Loucy (cell line): ENCODE results near the gene DDX10.

ENCODE experiments used
- H2AFZ ChIP-seq: fragments of 200-600 bp; sonication (generic); 2 replicates; pipeline ENCODE4 v1.6.0; 2016; ENCODE audit warnings: antibody characterized with exemption, mild to moderate bottlenecking, low read length, moderate library complexity
- H3F3A ChIP-seq: fragments of 200-600 bp; 2 replicates; pipeline ENCODE4 v1.6.0; 2016; ENCODE audit warnings: antibody characterized with exemption, low read depth, mild to moderate bottlenecking
- H3K27me3 ChIP-seq: fragments of 200-600 bp; sonication (generic); 2 replicates; pipeline ENCODE4 v1.6.1; 2014; ENCODE audit warnings: low read length, mild to moderate bottlenecking; ENCODE audit not compliant: insufficient read depth, poor library complexity, severe bottlenecking
- H3K36me3 ChIP-seq: fragments of 200-600 bp; sonication (generic); 2 replicates; pipeline ENCODE4 v1.6.1; 2016; ENCODE audit warnings: low read length; ENCODE audit not compliant: insufficient read depth
- H3K4me1 ChIP-seq: fragments of 200-600 bp; sonication (generic); 2 replicates; pipeline ENCODE4 v1.5.1; 2014; ENCODE audit warnings: low read length, mild to moderate bottlenecking; ENCODE audit not compliant: insufficient read depth, poor library complexity, severe bottlenecking
- H3K4me2 ChIP-seq: fragments of 200-600 bp; sonication (generic); 2 replicates; pipeline ENCODE4 v1.6.0; 2014; ENCODE audit warnings: antibody characterized with exemption, low read length, low read depth, mild to moderate bottlenecking; ENCODE audit not compliant: poor library complexity, severe bottlenecking
- H3K4me3 ChIP-seq: fragments of 200-600 bp; sonication (generic); 2 replicates; pipeline ENCODE4 v1.5.1; 2014; ENCODE audit warnings: low read length, mild to moderate bottlenecking, mixed read lengths; ENCODE audit not compliant: poor library complexity, severe bottlenecking
- H3K79me2 ChIP-seq: fragments of 200-600 bp; sonication (generic); 2 replicates; pipeline ENCODE4 v1.6.1; 2014; ENCODE audit warnings: low read length; ENCODE audit not compliant: insufficient read depth
- H3K9ac ChIP-seq: fragments of 200-600 bp; sonication (generic); 2 replicates; pipeline ENCODE4 v1.6.0; 2014; ENCODE audit warnings: mild to moderate bottlenecking, low read depth, low read length, moderate library complexity; ENCODE audit not compliant: poor library complexity, severe bottlenecking
- H3K9me2 ChIP-seq: fragments of 200-600 bp; sonication (generic); replicated peaks from 2 replicates; pipeline ENCODE4 v1.6.1; 2016; ENCODE audit warnings: low read depth, low read length, mixed read lengths
- H3K9me3 ChIP-seq: fragments of 200-600 bp; sonication (generic); 2 replicates; pipeline ENCODE4 v1.6.1; 2014; ENCODE audit warnings: mild to moderate bottlenecking, antibody characterized with exemption, low read length, low read depth; ENCODE audit not compliant: insufficient read depth
- H4K20me1 ChIP-seq: fragments of 200-600 bp; sonication (generic); 2 replicates; pipeline ENCODE4 v1.6.0; 2014; ENCODE audit warnings: antibody characterized with exemption, low read length, mild to moderate bottlenecking; ENCODE audit not compliant: insufficient read depth, poor library complexity, severe bottlenecking
- EZH2phosphoT487 ChIP-seq: fragments of 200-600 bp; IDR thresholded peaks from 2 replicates; pipeline ENCODE4 v1.6.1; 2018; ENCODE audit warnings: antibody characterized with exemption, mild to moderate bottlenecking, moderate library complexity, borderline replicate concordance
- TF ChIP-seq, protein P1 (sequence below): fragments of 200-600 bp; sonication (generic); conservative IDR thresholded peaks from 2 replicates; pipeline ENCODE4 v1.5.1; 2014; ENCODE audit warnings: mild to moderate bottlenecking, antibody characterized with exemption, low read length

DDX10 gene

DNA sequence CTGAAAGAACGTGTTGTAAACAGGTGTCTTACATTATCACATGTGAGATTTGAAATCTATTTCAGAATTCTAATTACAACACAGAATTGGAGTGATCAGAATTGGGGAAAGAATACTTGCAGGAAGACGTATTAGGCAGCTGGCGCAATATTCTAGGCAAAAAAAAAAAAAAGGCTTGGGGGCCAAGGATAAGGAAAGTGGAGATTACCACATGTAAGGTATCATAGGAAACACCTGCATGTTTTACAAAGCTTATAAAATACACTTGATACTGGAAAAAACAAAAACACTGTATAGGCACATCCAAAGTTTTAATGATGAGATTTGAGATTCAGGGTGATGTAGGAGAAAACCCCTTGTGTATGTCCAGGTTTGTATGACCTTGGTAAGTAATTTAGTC lies 245.1 kb downstream of the DDX10 start:
- Histone ChIP-seq H3K9me3 (no peaks in the 10 kb centered on the region), H3K36me3 (no peaks in the 10 kb centered on the region), H3F3A (no peaks in the 10 kb centered on the region), H4K20me1 (no peaks in the 10 kb centered on the region), H3K9ac (no peak overlapping the region), H3K79me2 (no peaks in the 10 kb centered on the region), H3K4me3 (no peak overlapping the region), H3K4me1 (peaks cover 39% of the 10 kb centered on the region), H3K27me3 (no peaks in the 10 kb centered on the region), H3K9me2 (no peaks in the 10 kb centered on the region), H3K4me2 (peak overlapping the region; percentile 53), H2AFZ (no peak overlapping the region)
- TF ChIP-seq, protein P1, sequence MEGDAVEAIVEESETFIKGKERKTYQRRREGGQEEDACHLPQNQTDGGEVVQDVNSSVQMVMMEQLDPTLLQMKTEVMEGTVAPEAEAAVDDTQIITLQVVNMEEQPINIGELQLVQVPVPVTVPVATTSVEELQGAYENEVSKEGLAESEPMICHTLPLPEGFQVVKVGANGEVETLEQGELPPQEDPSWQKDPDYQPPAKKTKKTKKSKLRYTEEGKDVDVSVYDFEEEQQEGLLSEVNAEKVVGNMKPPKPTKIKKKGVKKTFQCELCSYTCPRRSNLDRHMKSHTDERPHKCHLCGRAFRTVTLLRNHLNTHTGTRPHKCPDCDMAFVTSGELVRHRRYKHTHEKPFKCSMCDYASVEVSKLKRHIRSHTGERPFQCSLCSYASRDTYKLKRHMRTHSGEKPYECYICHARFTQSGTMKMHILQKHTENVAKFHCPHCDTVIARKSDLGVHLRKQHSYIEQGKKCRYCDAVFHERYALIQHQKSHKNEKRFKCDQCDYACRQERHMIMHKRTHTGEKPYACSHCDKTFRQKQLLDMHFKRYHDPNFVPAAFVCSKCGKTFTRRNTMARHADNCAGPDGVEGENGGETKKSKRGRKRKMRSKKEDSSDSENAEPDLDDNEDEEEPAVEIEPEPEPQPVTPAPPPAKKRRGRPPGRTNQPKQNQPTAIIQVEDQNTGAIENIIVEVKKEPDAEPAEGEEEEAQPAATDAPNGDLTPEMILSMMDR, result no peak
- no peak for TF ChIP-seq EZH2phosphoT487

GRCh38 chr11:108912581-108912980 lies 247.7 kb downstream of the DDX10 start:
- Histone ChIP-seq H3K36me3 (no peaks in the 10 kb centered on the region), H3K9ac (no peak overlapping the region), H3K27me3 (no peaks in the 10 kb centered on the region), H4K20me1 (no peaks in the 10 kb centered on the region), H2AFZ (no peak overlapping the region), H3K79me2 (no peaks in the 10 kb centered on the region), H3K4me1 (peaks cover 29% of the 10 kb centered on the region), H3K9me2 (no peaks in the 10 kb centered on the region), H3K4me3 (no peak overlapping the region), H3K4me2 (no peak overlapping the region), H3F3A (no peaks in the 10 kb centered on the region; the same call in 1 of the 2 replicates), H3K9me3 (no peaks in the 10 kb centered on the region)
- no peak for TF ChIP-seq EZH2phosphoT487
- TF ChIP-seq, protein P1, result no peak

- H3K4me2 ChIP-seq, result no peak overlapping the region
- H3K9ac ChIP-seq, result no peak overlapping the region
- no peaks in the 10 kb centered on the region; the same call in 1 of the 2 replicates for H3F3A ChIP-seq
- H3K79me2 ChIP-seq, result no peaks in the 10 kb centered on the region
- H3K4me1 ChIP-seq, result peaks cover 25% of the 10 kb centered on the region
- no peaks in the 10 kb centered on the region for H4K20me1 ChIP-seq
- H3K9me2 ChIP-seq, result no peaks in the 10 kb centered on the region
- H3K9me3 ChIP-seq, result no peaks in the 10 kb centered on the region
- no peaks in the 10 kb centered on the region for H3K27me3 ChIP-seq
- no peak overlapping the region for H3K4me3 ChIP-seq
- H3K36me3 ChIP-seq, result no peaks in the 10 kb centered on the region; the same call in 1 of the 2 replicates
- TF ChIP-seq EZH2phosphoT487, result no peak
- TF ChIP-seq, protein P1, result no peak
- H2AFZ ChIP-seq, result no peak overlapping the region
These were observed 248.3 kb downstream of the DDX10 start for GRCh38 chr11:108913204-108913603.
